Activated CD4-positive, alpha-beta T cell treated with anti-CD3 and anti-CD28 coated beads, Interleukin-2, amount 50 U/mL, for 4 hours (primary cell): ENCODE measurements around the gene KCNIP1.

Source experiments
- DNase-seq, 2 experiments: peaks; one replicate each; pipeline ENCODE4 v3.0.0-alpha.2; 2020

Gene KCNIP1

GRCh38 chr5:170571281-170571731 lies 67.5 kb downstream of the KCNIP1 start:
- no peak for DNase-seq

GRCh38 chr5:170571875-170572852 lies 68.3 kb downstream of the KCNIP1 start:
- no peak for DNase-seq

GRCh38 chr5:170573114-170573513 lies 69.3 kb downstream of the KCNIP1 start:
- no peak for DNase-seq

- DNase-seq: no peak
Measured at GRCh38 chr5:170573660-170574059, 69.8 kb downstream of the KCNIP1 start.

DNA sequence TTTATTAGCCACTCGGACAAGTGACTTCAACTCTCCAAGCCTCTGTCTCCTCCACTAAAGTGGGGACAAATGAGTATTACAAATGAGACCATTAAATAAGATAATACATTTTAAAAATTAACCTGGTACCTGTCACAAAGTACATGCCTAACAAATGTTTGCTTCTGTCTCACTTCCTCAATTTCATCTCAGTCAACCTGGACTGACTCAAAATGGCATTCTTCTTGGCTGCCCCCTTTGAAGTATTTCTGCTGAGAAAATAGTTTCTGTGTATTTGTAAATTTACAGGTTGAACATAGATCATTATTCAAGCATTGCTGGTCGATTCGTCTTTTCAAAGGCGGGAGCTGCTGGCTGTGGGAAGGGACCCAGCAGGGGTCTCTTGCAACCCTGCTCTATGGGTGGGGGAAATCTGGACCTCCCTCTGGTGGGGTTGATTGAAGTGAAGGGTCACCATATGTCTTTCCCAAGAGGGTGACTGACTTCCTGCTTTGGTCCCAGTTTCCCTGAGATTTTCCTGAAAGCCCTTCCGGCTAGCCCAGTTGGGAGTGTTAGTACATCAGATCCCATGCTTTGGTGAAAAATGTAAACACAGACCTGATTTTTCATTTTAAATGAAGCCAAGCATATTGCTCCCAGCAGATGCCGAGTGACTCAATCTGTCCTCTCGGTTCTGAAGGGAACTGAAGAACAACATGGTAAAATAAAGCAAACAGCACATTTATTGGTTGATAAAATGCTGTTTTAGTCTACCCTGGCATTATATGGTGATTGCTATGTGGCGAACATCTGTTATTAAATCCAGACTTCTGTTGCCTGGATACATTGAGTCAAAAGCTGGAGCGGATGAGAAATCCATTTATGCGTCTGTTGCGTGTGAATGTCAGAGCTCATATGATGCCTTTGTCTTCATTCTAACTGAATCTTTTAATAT lies 73.0 kb downstream of the KCNIP1 start:
- no peak for DNase-seq

DNA sequence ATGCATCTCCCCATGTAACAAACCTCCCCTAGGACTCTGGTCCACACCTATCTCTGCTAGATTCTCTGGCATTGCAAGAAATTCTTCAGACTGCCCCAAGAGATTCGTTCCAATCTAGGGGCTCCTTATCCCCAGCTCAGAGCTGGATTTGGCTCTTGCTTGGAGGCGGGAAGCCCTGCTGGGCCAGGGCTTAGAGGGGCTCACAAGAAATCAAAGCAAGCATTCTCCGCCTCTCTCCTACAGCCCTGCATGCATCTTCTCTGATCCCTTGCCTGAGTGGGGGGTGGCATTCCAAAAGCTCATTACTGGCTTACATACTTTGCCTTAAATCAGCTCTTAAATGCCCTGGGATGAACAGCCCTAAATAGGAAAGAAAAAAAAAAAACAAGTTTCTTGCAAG lies 75.8 kb downstream of the KCNIP1 start:
- DNase-seq: no peak

DNA sequence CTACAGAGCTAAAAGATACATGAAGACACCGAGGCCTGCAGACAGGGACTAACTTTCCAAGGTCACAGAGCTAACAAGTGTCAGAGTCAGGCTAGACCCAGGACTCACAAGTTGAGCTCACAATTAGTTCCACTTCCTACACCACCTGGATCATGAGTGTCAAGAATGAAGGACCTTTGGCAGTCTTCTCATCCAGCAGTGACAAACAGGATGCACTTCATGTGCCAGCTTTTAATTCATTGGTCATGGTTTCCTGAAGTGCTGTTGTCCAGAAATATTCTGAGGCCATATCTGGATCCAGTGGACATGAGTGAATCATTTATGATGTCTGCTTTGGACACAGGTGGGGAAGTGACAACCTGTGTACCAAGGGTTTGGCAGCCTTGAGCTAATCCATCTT lies 77.4 kb downstream of the KCNIP1 start:
- no peak for DNase-seq

- DNase-seq: no peak
Measured at GRCh38 chr5:170582644-170583330, 79.0 kb downstream of the KCNIP1 start.

DNA sequence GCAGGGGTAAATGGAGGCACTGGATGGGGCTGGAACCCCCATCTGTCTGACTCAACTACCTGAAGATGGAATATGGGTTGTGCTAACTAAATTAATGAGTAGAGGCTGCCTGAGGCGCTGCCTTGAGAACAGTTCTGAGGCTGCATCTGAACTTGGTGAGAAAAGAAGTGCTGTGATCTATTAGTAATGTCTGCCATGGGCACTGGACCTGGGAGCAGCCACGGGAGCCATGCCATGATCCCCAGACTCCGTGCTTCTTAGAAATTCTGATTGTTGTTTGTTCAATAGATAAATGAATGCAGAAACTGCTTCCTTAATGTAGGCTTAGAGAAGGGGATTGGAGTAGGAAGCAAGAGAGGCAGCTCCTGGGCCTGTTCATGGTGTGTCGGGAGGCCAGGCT lies 80.2 kb downstream of the KCNIP1 start:
- no peak for DNase-seq

DNA sequence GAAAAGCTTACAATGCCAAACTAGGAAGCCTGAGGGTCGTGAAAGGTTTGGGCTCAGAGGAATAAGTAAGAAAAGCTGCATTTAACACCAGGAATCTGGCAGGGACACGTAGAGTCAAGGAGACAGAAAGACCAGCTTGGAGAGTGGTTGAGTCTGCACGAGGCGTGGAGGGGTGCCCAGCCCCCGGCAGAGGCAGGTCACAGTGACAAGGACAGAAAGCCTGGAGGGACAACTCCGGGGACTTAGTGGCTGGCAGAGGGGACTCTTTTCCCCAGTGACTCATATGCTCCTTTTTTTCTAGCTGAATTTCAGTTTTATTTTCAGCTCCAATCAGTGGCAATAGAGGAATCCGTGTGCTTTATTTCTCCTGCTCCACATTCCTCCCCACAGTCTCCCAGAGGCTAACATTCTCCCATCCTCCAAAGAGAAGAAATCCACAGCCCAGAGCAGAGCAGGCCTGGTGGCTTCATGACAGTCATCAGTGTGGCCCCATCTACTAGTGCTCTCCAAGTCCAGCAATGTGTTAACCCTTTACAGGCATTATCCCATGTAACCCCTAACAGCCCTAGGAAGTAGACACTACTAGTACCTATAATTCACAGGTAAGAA lies 80.7 kb downstream of the KCNIP1 start:
- DNase-seq: no peak

DNA sequence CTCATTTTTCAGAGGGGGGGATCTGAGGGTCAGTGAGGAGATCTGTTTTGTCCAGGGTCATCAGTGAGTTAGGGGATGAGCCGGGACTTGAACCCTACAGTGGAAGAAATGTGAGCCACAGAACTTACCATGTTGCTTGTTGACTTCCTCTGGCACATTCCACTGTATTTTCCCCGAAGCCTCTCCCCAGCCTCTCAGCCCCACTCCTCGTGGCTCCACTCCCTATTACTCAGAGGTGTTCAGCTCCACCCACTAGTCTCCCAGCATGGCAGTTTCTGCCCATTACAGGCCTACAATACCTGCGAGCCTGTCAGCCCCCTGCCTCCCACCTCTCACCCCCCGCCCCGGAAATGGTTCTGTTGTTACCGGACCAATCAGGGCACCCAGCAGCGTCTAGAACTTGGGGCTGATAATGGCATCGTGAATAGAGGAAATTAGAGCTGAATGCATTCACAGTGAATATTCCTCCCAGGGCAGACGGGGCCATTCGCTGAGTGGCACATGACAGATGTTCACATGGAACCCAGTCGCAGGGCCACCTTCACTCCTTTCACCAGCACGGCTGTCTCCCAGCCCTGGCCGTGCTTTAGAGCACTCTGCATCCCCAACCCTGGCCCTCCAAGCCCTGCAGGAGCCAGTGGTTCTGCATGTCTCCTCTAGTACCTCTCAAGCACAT lies 81.6 kb downstream of the KCNIP1 start:
- DNase-seq: no peak

GRCh38 chr5:170587808-170588207 lies 84.0 kb downstream of the KCNIP1 start:
- DNase-seq: no peak

GRCh38 chr5:170589643-170590042 lies 85.8 kb downstream of the KCNIP1 start:
- no peak for DNase-seq

- no peak for DNase-seq
Measured at GRCh38 chr5:170590566-170590965, 86.7 kb downstream of the KCNIP1 start.

DNA sequence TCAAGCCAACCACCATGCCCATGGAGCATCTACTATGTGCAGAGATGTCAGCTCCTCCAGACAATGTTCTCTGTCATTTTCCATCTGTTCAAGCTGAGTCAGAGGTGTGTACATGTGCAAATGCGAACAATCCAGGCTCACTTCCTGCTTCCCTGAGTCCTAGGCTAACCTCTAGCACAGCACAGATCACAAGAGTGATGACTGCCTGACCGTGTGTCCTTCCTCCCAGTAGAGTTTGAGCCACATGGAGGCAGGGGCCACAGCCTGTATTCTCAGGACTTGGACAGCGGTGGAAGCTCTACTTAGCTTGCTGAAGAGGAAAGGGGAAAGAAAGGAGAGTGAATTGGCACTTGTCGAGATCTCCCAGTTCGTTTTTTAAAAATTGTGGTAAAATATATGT lies 87.2 kb downstream of the KCNIP1 start:
- no peak for DNase-seq

GRCh38 chr5:170596482-170597044 lies 92.7 kb downstream of the KCNIP1 start:
- DNase-seq: no peak

DNA sequence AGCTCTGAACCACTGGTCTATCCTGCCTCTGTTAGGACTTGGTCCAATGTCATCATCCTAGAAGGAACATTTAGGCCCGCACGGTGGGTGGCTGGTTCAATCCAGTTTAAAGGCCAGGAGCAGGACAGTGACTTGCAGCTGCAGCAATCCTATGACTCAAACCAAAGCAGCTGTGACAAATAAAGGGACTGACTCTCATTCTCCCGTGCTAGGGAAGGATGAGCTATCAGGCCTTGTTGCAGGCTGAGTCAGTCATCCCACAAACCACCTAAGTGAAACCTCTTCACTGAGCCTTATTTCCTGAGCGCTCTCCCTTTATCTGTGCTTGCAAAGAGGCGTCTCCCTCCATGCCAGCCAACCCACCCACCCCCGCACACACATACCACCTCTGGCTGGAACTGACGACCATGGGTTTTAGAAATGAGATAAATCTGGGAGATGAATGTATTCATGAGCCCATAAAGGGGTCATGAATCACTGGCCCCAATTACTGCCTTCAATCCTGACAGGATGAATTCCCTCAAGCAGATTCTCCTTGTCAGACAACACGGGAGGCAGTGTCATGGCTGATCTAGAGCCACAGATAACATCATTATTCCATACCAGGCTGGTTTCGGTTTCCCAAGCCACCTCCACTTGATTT lies 93.4 kb downstream of the KCNIP1 start:
- no peak for DNase-seq

DNA sequence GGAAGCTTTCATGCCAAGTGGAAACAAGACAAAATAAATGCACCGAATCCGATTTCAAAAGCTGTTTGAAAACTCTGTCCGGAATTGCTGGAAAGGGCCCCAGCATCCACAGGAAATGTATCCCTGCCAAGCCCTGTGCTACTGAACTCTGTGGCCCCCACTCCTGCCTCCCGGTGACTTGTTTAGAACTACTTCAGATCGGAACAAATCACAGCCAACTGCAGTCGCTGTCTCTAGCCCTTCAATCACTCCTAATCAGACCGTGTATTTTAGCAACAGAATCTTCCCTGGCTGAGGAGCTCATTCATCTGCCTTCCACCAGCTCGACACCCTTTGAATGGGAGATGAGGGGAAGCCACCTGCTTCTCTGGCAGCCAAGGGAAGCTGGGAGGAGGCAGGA lies 94.1 kb downstream of the KCNIP1 start:
- DNase-seq: no peak

GRCh38 chr5:170599756-170600155 lies 95.9 kb downstream of the KCNIP1 start:
- DNase-seq: no peak

DNA sequence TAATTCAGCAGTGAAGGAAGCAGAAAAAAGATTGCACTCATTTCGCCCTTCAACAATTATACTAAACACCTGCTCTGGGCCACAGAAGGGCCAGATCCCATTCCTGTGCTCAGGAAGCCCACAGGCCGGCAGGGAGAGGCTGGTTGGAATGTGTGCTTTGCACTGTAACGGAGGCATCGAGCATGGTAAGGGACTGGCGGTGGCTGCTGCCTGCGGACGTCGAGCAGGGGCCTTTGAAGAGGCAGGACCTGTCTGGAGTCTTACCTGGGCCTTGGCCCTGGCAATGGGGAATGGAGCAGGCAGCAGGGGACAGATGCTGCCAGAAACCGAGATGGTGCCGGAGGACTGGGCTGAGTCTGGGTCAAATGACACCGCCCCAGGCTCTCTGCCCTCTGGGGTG lies 97.8 kb downstream of the KCNIP1 start:
- no peak for DNase-seq

DNA sequence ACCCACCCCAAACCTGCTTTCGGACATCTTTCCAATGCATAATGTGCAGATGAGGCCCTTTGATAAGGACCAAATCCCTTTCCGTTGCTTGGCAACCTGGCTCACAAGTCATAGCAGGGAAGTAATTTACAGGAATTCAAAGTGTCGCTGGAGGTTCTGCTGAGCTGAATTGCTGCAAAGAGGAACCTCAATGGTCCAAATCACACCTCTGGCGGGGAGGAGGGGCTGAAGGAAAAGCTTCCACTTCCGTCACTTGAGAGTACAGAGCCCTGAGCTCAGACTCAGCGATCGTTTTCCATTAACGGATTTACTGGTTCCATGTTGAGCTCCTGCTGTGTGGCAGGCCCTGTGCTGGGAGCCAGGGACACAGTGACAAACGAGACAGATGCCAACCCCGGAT lies 99.3 kb downstream of the KCNIP1 start:
- no peak for DNase-seq
